HEK293 (cell line): ENCODE measurements around the gene ITPRIPL2.

Experiments
- BCL11A ChIP-seq: fragments of 450-650 bp; formaldehyde crosslinking; IDR thresholded peaks from 2 replicates; pipeline ENCODE4 v1.5.1; 2016; ENCODE audit warnings: low read depth, missing biosample characterization, missing genetic modification characterization
- EGR2 ChIP-seq: fragments of 450-650 bp; formaldehyde crosslinking; IDR thresholded peaks from 2 replicates; pipeline ENCODE4 v1.5.1; 2016; ENCODE audit warnings: low read depth, missing biosample characterization, missing genetic modification characterization
- KLF1 ChIP-seq: fragments of 450-650 bp; formaldehyde crosslinking; IDR thresholded peaks from 2 replicates; pipeline ENCODE4 v1.5.1; 2016; ENCODE audit warnings: missing biosample characterization, missing genetic modification characterization
- KLF10 ChIP-seq: fragments of 450-650 bp; IDR thresholded peaks from 2 replicates; pipeline ENCODE4 v1.5.1; 2018; ENCODE audit warnings: missing biosample characterization, mild to moderate bottlenecking, missing genetic modification characterization
- KLF16 ChIP-seq: fragments of 450-650 bp; formaldehyde crosslinking; IDR thresholded peaks from 2 replicates; pipeline ENCODE4 v1.5.1; 2017; ENCODE audit warnings: missing biosample characterization, missing genetic modification characterization
- SCRT2 ChIP-seq: fragments of 450-650 bp; formaldehyde crosslinking; IDR thresholded peaks from 2 replicates; pipeline ENCODE4 v1.5.1; 2016; ENCODE audit warnings: missing biosample characterization, missing genetic modification characterization
- SP2 ChIP-seq: fragments of 450-650 bp; formaldehyde crosslinking; IDR thresholded peaks from 2 replicates; pipeline ENCODE4 v1.5.1; 2016; ENCODE audit warnings: missing biosample characterization, missing genetic modification characterization
- SP7 ChIP-seq: fragments of 450-650 bp; formaldehyde crosslinking; IDR thresholded peaks from 2 replicates; pipeline ENCODE4 v1.5.1; 2016; ENCODE audit warnings: missing biosample characterization, missing genetic modification characterization
- YY1 ChIP-seq: fragments of 450-650 bp; formaldehyde crosslinking; IDR thresholded peaks from 2 replicates; pipeline ENCODE4 v1.5.1; 2018; ENCODE audit warnings: missing biosample characterization, missing genetic modification characterization
- ZBTB17 ChIP-seq: fragments of 450-650 bp; formaldehyde crosslinking; IDR thresholded peaks from 2 replicates; pipeline ENCODE4 v1.5.1; 2016; ENCODE audit warnings: missing biosample characterization, missing genetic modification characterization
- ZEB2 ChIP-seq: fragments of 450-650 bp; formaldehyde crosslinking; IDR thresholded peaks from 2 replicates; pipeline ENCODE4 v1.5.1; 2016; ENCODE audit warnings: missing biosample characterization, missing genetic modification characterization
- ZFP69B ChIP-seq: fragments of 450-650 bp; formaldehyde crosslinking; IDR thresholded peaks from 2 replicates; pipeline ENCODE4 v1.5.1; 2016; ENCODE audit warnings: missing biosample characterization, missing genetic modification characterization
- ZNF16 ChIP-seq: fragments of 450-650 bp; formaldehyde crosslinking; IDR thresholded peaks from 2 replicates; pipeline ENCODE4 v1.5.1; 2016; ENCODE audit warnings: low read depth, missing biosample characterization, missing genetic modification characterization
- ZNF335 ChIP-seq: fragments of 450-650 bp; formaldehyde crosslinking; conservative IDR thresholded peaks from 2 replicates; pipeline ENCODE4 v1.5.1; 2016; ENCODE audit warnings: missing biosample characterization, missing genetic modification characterization
- ZNF341 ChIP-seq: fragments of 450-650 bp; formaldehyde crosslinking; IDR thresholded peaks from 2 replicates; pipeline ENCODE4; 2016; ENCODE audit warnings: low read depth, missing biosample characterization, missing genetic modification characterization
- ZNF354C ChIP-seq: fragments of 450-650 bp; formaldehyde crosslinking; IDR thresholded peaks from 2 replicates; pipeline ENCODE4 v1.5.1; 2016; ENCODE audit warnings: missing biosample characterization, missing genetic modification characterization, low read depth, borderline replicate concordance
- ZNF37A ChIP-seq: fragments of 450-650 bp; IDR thresholded peaks from 2 replicates; pipeline ENCODE4 v1.5.1; 2018; ENCODE audit warnings: missing biosample characterization, missing genetic modification characterization
- ZNF391 ChIP-seq: fragments of 450-650 bp; formaldehyde crosslinking; IDR thresholded peaks from 2 replicates; pipeline ENCODE4 v1.5.1; 2016; ENCODE audit warnings: low read depth, missing biosample characterization, missing genetic modification characterization, borderline replicate concordance
- ZNF473 ChIP-seq: fragments of 450-650 bp; formaldehyde crosslinking; IDR thresholded peaks from 2 replicates; pipeline ENCODE4 v1.5.1; 2017; ENCODE audit warnings: missing biosample characterization, missing genetic modification characterization
- ZNF501 ChIP-seq: fragments of 450-650 bp; formaldehyde crosslinking; IDR thresholded peaks from 2 replicates; pipeline ENCODE4 v1.5.1; 2016; ENCODE audit warnings: missing biosample characterization, missing genetic modification characterization
- ZNF596 ChIP-seq: fragments of 450-650 bp; IDR thresholded peaks from 2 replicates; pipeline ENCODE4 v1.5.0; 2018; ENCODE audit warnings: missing biosample characterization, mild to moderate bottlenecking, missing genetic modification characterization, moderate library complexity
- ZNF600 ChIP-seq: fragments of 450-650 bp; formaldehyde crosslinking; IDR thresholded peaks from 2 replicates; pipeline ENCODE4 v1.5.1; 2016; ENCODE audit warnings: missing biosample characterization, missing genetic modification characterization
- ZSCAN16 ChIP-seq: fragments of 450-650 bp; formaldehyde crosslinking; IDR thresholded peaks from 2 replicates; pipeline ENCODE4 v1.5.1; 2016; ENCODE audit warnings: missing biosample characterization, missing genetic modification characterization
- TF ChIP-seq, protein P1 (sequence below): fragments of 450-650 bp; formaldehyde crosslinking; IDR thresholded peaks from 2 replicates; pipeline ENCODE4 v1.5.1; 2017; ENCODE audit warnings: missing biosample characterization, missing genetic modification characterization
- TF ChIP-seq, protein P2 (sequence below): fragments of 450-650 bp; formaldehyde crosslinking; IDR thresholded peaks from 2 replicates; pipeline ENCODE4 v1.5.1; 2016; ENCODE audit warnings: missing biosample characterization, missing genetic modification characterization, borderline replicate concordance
- TF ChIP-seq, protein P3 (sequence below): fragments of 450-650 bp; formaldehyde crosslinking; IDR thresholded peaks from 2 replicates; pipeline ENCODE4 v1.5.1; 2016; ENCODE audit warnings: missing biosample characterization, missing genetic modification characterization
- TF ChIP-seq, protein P4 (sequence below): fragments of 450-650 bp; formaldehyde crosslinking; IDR thresholded peaks from 2 replicates; pipeline ENCODE4 v1.5.1; 2016; ENCODE audit warnings: missing biosample characterization, missing genetic modification characterization, borderline replicate concordance
- TF ChIP-seq, protein P5 (sequence below): fragments of 450-650 bp; formaldehyde crosslinking; IDR thresholded peaks from 2 replicates; pipeline ENCODE4 v1.5.1; 2016; ENCODE audit warnings: missing biosample characterization, missing genetic modification characterization

Gene ITPRIPL2

DNA sequence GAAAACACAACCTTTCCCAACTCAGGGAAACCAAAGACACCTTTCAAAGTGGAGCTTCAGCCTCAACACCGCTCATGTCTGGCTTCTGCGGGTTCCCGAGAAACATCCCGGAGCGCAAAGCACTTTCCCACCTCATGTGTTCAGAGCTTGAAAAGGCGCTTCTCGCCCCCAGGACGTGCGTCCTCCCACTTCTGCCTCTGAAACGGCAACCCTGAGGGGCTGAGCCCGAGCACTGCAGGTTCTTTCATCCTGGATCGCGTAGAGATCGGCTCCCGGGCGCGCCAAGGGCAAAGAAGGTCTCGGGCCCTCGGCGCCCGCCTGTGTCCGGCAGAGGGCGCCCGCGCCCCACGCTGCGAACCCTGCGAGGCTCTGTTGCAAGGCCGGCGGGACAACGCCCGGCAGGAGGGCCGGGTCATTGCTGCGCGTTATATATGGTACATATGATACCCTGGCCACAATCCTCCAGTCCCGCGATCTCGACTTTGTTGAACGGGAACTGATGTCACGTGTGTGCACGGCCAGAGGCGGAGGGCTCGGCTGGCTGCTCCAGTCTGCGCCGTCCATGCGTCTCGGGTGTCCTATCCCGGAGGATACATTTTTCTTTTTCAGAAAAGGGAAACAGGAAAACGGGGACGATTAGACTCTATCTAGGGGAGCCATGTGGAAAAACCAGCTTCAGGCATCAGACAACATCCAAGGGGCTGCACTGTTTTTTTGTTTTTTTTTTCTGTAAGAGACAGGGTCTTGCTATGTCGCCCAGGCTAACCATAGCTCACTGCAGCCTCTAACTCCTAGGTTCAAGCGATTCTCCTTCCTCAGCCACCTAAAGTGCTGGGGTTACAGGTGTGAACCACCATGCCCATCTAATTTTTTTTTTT is 27.2 kb upstream of the ITPRIPL2 start (continued):
- TF ChIP-seq, protein P1, sequence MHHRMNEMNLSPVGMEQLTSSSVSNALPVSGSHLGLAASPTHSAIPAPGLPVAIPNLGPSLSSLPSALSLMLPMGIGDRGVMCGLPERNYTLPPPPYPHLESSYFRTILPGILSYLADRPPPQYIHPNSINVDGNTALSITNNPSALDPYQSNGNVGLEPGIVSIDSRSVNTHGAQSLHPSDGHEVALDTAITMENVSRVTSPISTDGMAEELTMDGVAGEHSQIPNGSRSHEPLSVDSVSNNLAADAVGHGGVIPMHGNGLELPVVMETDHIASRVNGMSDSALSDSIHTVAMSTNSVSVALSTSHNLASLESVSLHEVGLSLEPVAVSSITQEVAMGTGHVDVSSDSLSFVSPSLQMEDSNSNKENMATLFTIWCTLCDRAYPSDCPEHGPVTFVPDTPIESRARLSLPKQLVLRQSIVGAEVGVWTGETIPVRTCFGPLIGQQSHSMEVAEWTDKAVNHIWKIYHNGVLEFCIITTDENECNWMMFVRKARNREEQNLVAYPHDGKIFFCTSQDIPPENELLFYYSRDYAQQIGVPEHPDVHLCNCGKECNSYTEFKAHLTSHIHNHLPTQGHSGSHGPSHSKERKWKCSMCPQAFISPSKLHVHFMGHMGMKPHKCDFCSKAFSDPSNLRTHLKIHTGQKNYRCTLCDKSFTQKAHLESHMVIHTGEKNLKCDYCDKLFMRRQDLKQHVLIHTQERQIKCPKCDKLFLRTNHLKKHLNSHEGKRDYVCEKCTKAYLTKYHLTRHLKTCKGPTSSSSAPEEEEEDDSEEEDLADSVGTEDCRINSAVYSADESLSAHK: peak; percentile 37; the same call in 1 of the 2 replicates
- TF ChIP-seq, protein P2, sequence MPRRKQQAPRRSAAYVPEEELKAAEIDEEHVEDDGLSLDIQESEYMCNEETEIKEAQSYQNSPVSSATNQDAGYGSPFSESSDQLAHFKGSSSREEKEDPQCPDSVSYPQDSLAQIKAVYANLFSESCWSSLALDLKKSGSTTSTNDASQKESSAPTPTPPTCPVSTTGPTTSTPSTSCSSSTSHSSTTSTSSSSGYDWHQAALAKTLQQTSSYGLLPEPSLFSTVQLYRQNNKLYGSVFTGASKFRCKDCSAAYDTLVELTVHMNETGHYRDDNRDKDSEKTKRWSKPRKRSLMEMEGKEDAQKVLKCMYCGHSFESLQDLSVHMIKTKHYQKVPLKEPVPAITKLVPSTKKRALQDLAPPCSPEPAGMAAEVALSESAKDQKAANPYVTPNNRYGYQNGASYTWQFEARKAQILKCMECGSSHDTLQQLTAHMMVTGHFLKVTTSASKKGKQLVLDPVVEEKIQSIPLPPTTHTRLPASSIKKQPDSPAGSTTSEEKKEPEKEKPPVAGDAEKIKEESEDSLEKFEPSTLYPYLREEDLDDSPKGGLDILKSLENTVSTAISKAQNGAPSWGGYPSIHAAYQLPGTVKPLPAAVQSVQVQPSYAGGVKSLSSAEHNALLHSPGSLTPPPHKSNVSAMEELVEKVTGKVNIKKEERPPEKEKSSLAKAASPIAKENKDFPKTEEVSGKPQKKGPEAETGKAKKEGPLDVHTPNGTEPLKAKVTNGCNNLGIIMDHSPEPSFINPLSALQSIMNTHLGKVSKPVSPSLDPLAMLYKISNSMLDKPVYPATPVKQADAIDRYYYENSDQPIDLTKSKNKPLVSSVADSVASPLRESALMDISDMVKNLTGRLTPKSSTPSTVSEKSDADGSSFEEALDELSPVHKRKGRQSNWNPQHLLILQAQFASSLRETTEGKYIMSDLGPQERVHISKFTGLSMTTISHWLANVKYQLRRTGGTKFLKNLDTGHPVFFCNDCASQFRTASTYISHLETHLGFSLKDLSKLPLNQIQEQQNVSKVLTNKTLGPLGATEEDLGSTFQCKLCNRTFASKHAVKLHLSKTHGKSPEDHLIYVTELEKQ (tag by site-specific recombination): 0 out of 2 replicates have a peak, but pooled peaks have one; percentile 47
- TF ChIP-seq SP2 (tag by site-specific recombination) (peak; percentile 58), ZNF335 (peak; percentile 71), ZBTB17 (tag by site-specific recombination) (peak; percentile 84), KLF16 (tag by site-specific recombination) (peak; percentile 76; the same call in 1 of the 2 replicates), ZNF391 (0 out of 2 replicates have a peak, but pooled peaks have one; percentile 53), ZNF16 (tag by site-specific recombination) (no peak), SP7 (peak; percentile 77), KLF1 (tag by site-specific recombination) (peak; percentile 69), ZSCAN16 (tag by site-specific recombination) (peak; percentile 73; the same call in 1 of the 2 replicates), ZNF473 (tag by site-specific recombination) (no peak), BCL11A (tag by site-specific recombination) (peak; percentile 54; the same call in 1 of the 2 replicates), ZFP69B (peak; percentile 72; the same call in 1 of the 2 replicates), SCRT2 (tag by site-specific recombination) (peak; percentile 79), ZNF354C (no peak), ZEB2 (peak; percentile 85), ZNF600 (tag by site-specific recombination) (peak; percentile 77; the same call in 1 of the 2 replicates), KLF10 (tag by site-specific recombination) (peak; percentile 89), EGR2 (tag by site-specific recombination) (0 out of 2 replicates have a peak, but pooled peaks have one; percentile 9), ZNF596 (tag by site-specific recombination) (no peak), ZNF501 (peak; percentile 62; the same call in 1 of the 2 replicates), ZNF37A (tag by site-specific recombination) (no peak), YY1 (tag by site-specific recombination) (0 out of 2 replicates have a peak, but pooled peaks have one; percentile 53), ZNF341 (tag by site-specific recombination) (peak; percentile 28; the same call in 1 of the 2 replicates)
- TF ChIP-seq, protein P3, sequence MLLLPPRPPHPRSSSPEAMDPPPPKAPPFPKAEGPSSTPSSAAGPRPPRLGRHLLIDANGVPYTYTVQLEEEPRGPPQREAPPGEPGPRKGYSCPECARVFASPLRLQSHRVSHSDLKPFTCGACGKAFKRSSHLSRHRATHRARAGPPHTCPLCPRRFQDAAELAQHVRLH (tag by site-specific recombination): peak; percentile 82
- TF ChIP-seq, protein P4, sequence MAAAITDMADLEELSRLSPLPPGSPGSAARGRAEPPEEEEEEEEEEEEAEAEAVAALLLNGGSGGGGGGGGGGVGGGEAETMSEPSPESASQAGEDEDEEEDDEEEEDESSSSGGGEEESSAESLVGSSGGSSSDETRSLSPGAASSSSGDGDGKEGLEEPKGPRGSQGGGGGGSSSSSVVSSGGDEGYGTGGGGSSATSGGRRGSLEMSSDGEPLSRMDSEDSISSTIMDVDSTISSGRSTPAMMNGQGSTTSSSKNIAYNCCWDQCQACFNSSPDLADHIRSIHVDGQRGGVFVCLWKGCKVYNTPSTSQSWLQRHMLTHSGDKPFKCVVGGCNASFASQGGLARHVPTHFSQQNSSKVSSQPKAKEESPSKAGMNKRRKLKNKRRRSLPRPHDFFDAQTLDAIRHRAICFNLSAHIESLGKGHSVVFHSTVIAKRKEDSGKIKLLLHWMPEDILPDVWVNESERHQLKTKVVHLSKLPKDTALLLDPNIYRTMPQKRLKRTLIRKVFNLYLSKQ (tag by site-specific recombination): no peak
- TF ChIP-seq, protein P5, sequence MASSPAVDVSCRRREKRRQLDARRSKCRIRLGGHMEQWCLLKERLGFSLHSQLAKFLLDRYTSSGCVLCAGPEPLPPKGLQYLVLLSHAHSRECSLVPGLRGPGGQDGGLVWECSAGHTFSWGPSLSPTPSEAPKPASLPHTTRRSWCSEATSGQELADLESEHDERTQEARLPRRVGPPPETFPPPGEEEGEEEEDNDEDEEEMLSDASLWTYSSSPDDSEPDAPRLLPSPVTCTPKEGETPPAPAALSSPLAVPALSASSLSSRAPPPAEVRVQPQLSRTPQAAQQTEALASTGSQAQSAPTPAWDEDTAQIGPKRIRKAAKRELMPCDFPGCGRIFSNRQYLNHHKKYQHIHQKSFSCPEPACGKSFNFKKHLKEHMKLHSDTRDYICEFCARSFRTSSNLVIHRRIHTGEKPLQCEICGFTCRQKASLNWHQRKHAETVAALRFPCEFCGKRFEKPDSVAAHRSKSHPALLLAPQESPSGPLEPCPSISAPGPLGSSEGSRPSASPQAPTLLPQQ: peak; percentile 78
